Stomach (tissue), 9 donors: ENCODE data around the gene SLC22A4. TPM values are rescaled to one million over a fixed set of nuclear protein-coding genes. Genes with fewer than 3 reads are reported as not detected.

Experiments used
- DNase-seq, 2 donors: peaks; one replicate each; pipeline versions ENCODE4 v3.0.0 to v3.0.0-alpha.2; 2013 to 2019
- H3K27ac ChIP-seq, 5 donors: fragments of 200-600 bp in 4 of 5; sonication (generic) in 4 of 5; one replicate each; pipeline ENCODE4 v1.5.1; 2013 to 2019; ENCODE audit warnings: mild to moderate bottlenecking in 1 of 5, moderate library complexity in 1 of 5
- H3K27me3 ChIP-seq, 3 donors: fragments of 200-600 bp; sonication (generic); one replicate each; pipeline ENCODE4 v1.5.1; 2017 to 2019; ENCODE audit warnings: mixed run types in 1 of 3
- H3K36me3 ChIP-seq, 4 donors: fragments of 200-600 bp; sonication (generic); 1 replicate in 3 of 4; 2 replicates in 1 of 4; pipeline ENCODE4 v1.5.1; 2016 to 2019
- H3K4me1 ChIP-seq, 4 donors: fragments of 200-600 bp; sonication (generic); one replicate each; pipeline ENCODE4 v1.5.1; 2016 to 2019
- H3K4me3 ChIP-seq, 4 donors: fragments of 200-600 bp; sonication (generic) in 3 of 4; one replicate each; pipeline ENCODE4 v1.5.1; 2016 to 2019; ENCODE audit warnings: mild to moderate bottlenecking in 1 of 4
- H3K9me3 ChIP-seq, 4 donors: fragments of 200-600 bp; sonication (generic); one replicate each; pipeline ENCODE4 v1.5.1; 2016 to 2019
- EP300 ChIP-seq: sonication (generic); formaldehyde crosslinking; IDR thresholded peaks from one replicate; pipeline ENCODE4 v1.6.1; 2017; ENCODE audit warnings: antibody characterized with exemption
- POLR2A ChIP-seq, 4 donors: fragments of 450-650 bp; IDR thresholded peaks; one replicate each; pipeline ENCODE4 v1.6.1; 2016; ENCODE audit warnings: antibody characterized with exemption in 4 of 4, control low read depth in 2 of 4, mild to moderate bottlenecking in 1 of 4, moderate library complexity in 1 of 4
- POLR2AphosphoS5 ChIP-seq, 3 donors: sonication (generic); formaldehyde crosslinking; IDR thresholded peaks; one replicate each; pipeline ENCODE4 v1.6.1; 2016; ENCODE audit warnings: antibody characterized with exemption in 3 of 3
- WGBS, 5 donors: extraction: QIAGEN DNeasy Blood & Tissue Kit in 3 of 5; methylation state at CpG; one replicate each; pipeline versions ENCODE4 v1.1.5 to v1.1.7; 2013 to 2018; 5-methylcytosine and 5-hydroxymethylcytosine counted together
- intact Hi-C: fragments of 100-400 bp; cut with DNase I; formaldehyde crosslinking; loops from one replicate; pipeline ENCODE4 v1.15.1; 2023; ENCODE audit warnings: low total_unique reads
- polyA plus RNA-seq, 3 donors: library from polyadenylated mRNA; stranded (reverse); fragments of 200-250 nt; gene quantifications; one replicate each; pipeline ENCODE4 v1.2.3, GENCODE V29; 2013
- total RNA-seq, 5 donors: library from RNA; depleted of rRNA; stranded (reverse); fragments of >200 nt; gene quantifications; one replicate each; pipeline versions ENCODE4 v1.1.0 to v1.2.3, GENCODE V29; 2014 to 2016
- TF ChIP-seq, protein P1 (sequence below), 7 experiments: fragments of 450-650 bp in 4 of 7; fragments of 200-600 bp in 3 of 7; sonication (generic) in 3 of 7; IDR thresholded peaks; one replicate each; pipeline ENCODE4 v1.5.1; 2016 to 2019; ENCODE audit warnings: antibody characterized with exemption in 7 of 7, control low read depth in 2 of 7, mild to moderate bottlenecking in 1 of 7
- donor health status: healthy with polysubstance abuse.
- donor health status: Bipolar disorder and iron deficiency.
- donor health status: healthy.

SLC22A4 gene
- total and polyA plus RNA-seq, 8 donors = 0.31 to 24.5 (median 0.53) TPM; not detected in 2

DNA sequence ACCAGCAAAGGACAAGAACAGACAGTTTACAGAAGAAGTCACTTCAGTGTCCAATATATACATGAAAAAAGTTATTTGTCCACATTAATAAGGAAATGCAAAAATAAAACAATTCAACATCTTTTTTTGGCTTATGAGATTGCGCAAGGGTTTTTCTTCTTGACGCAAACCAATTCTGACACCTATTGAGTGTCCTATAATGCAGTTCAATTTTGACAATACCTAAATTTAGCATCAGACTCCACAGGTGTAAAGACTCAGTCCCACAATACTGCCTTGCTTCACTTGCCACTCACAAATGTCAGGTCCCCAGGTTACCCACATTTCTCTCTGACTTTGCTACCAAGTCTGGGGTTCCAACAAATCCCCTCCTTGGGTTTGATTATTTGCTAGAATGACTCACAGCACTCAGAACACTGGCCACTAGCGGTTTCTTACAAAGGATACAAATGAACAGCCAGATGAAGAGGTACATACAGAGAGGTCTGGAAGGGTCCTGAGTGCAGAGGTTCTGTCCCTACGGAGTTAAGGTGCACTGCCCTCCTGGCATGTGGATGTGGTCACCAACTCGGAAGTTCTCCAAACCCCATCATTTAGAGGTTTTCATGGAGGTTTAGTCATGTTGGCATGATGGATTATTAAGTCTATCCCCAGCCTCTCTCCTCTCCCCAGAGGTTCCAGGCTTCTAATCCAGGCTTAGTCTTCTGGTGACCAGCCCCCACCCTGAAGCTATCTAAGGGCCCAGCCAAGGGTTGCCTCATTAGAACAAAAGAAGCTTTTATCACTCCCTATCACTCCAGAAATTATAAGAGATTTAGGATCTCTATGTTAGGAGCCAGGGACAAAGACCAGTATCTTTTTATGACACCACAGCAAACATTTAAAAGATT, 48.3 kb downstream of the SLC22A4 start:
- DNase-seq = no peak
- no peak overlapping the region for H3K27ac ChIP-seq
- WGBS, 5 donors = 64 to 76% (median 67%) methylated on average over 5 of the region's 5 CpGs
- intact Hi-C loops = no loop called here
- peaks cover 0 to 4% (median 0%) of the 10 kb centered on the region in 4 donors for H3K36me3 ChIP-seq
- TF ChIP-seq POLR2AphosphoS5 (IDR thresholded peaks at IDR 0.05) (no peak), EP300 (no peak), POLR2A (IDR thresholded peaks at IDR 0.05) (no peak)
- H3K27me3 ChIP-seq = no peaks in the 10 kb centered on the region
- no peak overlapping the region for H3K4me3 ChIP-seq
- no peaks in the 10 kb centered on the region for H3K9me3 ChIP-seq
- H3K4me1 ChIP-seq = no peaks in the 10 kb centered on the region

DNA sequence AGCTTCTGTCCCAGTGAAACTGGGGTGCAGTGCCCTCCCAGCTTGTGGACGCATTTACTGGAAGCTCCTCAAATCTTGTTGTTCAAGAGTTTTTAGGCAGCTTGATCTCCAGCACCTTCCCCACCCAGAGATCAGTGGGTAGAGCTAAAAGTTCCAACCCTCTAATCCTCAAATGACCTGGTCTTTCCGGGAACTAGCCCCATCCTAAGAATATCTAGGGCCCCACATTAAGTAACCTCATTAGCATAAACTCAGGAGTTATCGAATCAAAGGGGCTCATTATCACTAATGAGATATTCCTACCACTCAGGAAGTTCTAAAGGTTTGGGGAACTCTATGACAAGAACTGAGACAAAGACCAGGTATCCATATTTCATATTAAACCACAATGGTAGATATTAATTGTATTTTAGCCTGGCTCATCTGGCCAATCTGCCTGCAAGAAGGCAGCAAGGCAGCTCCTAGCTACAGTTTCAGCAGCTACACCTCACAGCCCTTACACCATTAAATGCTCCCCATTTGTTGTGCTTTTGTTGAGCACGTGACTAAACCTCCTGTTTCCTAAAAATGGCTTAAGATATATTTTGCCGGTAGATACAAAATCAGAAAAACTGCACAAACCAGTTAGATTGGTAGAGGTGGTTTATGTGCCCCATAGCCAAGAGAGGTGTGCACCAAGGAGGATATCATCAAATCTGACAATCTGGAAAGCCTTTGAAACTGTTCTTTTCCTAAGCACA, 50.8 kb downstream of the SLC22A4 start:
- intact Hi-C loops = no loop called here
- 69 to 77% (median 74%) methylated on average over 5 of the region's 5 CpGs for WGBS, 5 donors
- Histone ChIP-seq H3K27ac (no peak overlapping the region), H3K27me3 (no peaks in the 10 kb centered on the region), H3K4me1 (no peaks in the 10 kb centered on the region), H3K4me3 (no peak overlapping the region), H3K36me3 (peaks cover 14 to 16% (median 15%) of the 10 kb centered on the region in 4 donors), H3K9me3 (peaks cover 0 to 9% (median 0%) of the 10 kb centered on the region in 4 donors)
- DNase-seq = no peak
- TF ChIP-seq EP300 (no peak), POLR2AphosphoS5 (IDR thresholded peaks at IDR 0.05) (no peak), POLR2A (IDR thresholded peaks at IDR 0.05) (no peak)
- TF ChIP-seq, protein P1, sequence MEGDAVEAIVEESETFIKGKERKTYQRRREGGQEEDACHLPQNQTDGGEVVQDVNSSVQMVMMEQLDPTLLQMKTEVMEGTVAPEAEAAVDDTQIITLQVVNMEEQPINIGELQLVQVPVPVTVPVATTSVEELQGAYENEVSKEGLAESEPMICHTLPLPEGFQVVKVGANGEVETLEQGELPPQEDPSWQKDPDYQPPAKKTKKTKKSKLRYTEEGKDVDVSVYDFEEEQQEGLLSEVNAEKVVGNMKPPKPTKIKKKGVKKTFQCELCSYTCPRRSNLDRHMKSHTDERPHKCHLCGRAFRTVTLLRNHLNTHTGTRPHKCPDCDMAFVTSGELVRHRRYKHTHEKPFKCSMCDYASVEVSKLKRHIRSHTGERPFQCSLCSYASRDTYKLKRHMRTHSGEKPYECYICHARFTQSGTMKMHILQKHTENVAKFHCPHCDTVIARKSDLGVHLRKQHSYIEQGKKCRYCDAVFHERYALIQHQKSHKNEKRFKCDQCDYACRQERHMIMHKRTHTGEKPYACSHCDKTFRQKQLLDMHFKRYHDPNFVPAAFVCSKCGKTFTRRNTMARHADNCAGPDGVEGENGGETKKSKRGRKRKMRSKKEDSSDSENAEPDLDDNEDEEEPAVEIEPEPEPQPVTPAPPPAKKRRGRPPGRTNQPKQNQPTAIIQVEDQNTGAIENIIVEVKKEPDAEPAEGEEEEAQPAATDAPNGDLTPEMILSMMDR (IDR thresholded peaks at IDR 0.05) = no peak

DNA sequence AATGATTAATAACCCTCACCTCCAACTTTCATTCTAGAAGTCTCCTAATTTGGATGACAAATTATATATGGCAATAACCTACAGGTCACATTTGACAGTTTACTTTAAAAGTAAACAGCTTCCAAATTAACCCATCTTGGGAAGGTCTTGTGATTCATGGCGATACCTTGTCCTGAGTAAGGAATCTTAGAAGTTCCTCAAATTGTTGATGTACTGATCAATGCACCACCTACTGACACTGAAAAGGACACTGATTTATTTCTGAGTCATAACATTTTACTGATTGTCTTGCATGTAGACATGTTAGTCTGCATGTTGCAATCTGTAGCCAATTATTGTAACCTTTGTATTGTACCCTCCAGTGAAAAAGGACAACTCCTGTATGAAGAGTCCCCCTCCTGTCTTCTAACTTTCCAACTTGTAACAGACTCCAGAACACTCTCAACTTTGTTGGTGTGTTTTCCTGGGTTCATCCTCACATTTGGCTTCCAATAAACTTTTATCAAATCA, 59.3 kb downstream of the SLC22A4 start:
- no peak for DNase-seq
- TF ChIP-seq POLR2A (IDR thresholded peaks at IDR 0.05) = no peak
- TF ChIP-seq, protein P1 (IDR thresholded peaks at IDR 0.05) = no peak
- H3K27me3 ChIP-seq = no peaks in the 10 kb centered on the region
- peaks cover 0 to 9% (median 0%) of the 10 kb centered on the region in 4 donors for H3K9me3 ChIP-seq
- H3K4me3 ChIP-seq = no peak overlapping the region
- 91 to 98% (median 97%) methylated on average over 1 of the region's 1 CpG for WGBS, 5 donors
- H3K4me1 ChIP-seq = no peaks in the 10 kb centered on the region
- no peak overlapping the region for H3K27ac ChIP-seq
- peaks cover 12 to 34% (median 15%) of the 10 kb centered on the region in 4 donors for H3K36me3 ChIP-seq
- intact Hi-C loops = no loop called here

DNA sequence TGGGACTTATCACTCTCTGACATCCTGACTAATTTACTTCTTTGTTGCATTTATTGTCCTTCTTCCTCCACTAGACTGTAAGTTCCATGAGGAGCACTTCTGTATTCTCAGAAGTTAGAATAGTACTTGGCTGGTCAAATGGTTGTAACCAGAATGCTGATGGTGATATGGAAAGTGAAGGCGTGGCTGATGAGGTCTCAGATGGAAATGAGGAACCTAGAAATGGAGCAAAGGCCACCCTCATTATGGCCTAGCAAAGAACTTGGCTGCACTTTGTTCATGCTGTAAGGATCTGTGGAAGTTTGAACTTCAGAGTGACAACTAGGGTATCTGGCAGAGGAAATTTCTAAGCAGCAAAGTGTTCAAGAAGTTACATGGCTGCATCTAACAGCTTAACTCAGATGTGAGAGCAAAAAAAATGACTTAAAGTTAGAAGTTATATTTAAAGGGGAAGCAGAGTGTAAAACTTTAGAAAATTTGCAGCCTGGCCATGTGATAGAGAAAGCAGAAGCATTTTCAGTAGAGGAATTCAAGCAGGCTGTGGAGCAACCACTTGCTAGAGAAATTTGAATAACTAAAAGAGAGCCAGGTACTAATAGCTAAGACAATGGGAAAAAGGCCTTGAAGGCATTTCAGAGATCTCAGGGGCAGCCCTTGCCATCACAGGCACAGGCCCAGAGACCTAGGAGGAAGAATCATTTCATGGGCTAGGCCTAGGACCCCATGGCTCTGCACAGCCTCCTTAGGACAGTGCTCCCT, 60.4 kb downstream of the SLC22A4 start:
- no peak for DNase-seq
- Histone ChIP-seq H3K4me3 (no peak overlapping the region), H3K4me1 (no peaks in the 10 kb centered on the region), H3K9me3 (peaks cover 0 to 2% (median 0%) of the 10 kb centered on the region in 4 donors), H3K27ac (no peak overlapping the region), H3K27me3 (no peaks in the 10 kb centered on the region), H3K36me3 (peaks cover 2 to 29% (median 5%) of the 10 kb centered on the region in 4 donors)
- WGBS, 5 donors = 77 to 93% (median 90%) methylated on average over 1 of the region's 1 CpG
- TF ChIP-seq POLR2AphosphoS5 (IDR thresholded peaks at IDR 0.05) = no peak
- no peak for TF ChIP-seq EP300
- TF ChIP-seq, protein P1 (IDR thresholded peaks at IDR 0.05) = no peak
- TF ChIP-seq POLR2A (IDR thresholded peaks at IDR 0.05) = no peak
- intact Hi-C loops = no loop called here
